Measurements from ENCODE around the gene CYP4F11.

DNA sequence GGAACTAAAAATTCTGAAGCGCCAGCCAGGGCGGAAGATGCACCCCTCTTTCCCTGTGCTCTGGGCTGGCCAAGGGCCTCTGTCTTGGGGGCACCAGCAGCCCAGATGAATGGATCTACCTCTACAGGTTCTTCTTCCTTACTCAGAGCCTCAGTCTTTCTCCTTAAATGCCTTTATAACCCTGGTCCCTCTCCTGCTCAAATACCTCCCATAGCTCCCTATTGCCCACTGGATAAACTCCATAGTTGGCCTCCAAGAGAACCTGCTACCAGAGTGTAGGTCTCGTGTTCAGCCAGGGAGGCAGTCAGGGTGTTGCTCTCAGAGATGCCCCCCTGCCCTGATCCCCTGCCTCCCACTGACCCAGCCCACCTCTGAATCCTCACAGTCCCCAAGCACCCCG, 45.0 kb upstream of the CYP4F11 start:
- TF ChIP-seq CTCF (IDR thresholded peaks at IDR 0.05) (no peak), POLR2A (IDR thresholded peaks at IDR 0.05) (no peak)
